ENCODE measurements around the gene CST4. TPM values are rescaled to one million over a fixed set of nuclear protein-coding genes. Genes with fewer than 3 reads are reported as not detected.
A peak's percentile ranks its signal among the peaks of the same experiment; 100 is the strongest.
"Not testable (repeated sequence)": the region's sequence is repeated elsewhere in the genome, so short reads cannot be mapped to it uniquely, and the experiment has no call there.

The CST4 gene, protein sequence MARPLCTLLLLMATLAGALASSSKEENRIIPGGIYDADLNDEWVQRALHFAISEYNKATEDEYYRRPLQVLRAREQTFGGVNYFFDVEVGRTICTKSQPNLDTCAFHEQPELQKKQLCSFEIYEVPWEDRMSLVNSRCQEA
- not detected for total RNA-seq

DNA sequence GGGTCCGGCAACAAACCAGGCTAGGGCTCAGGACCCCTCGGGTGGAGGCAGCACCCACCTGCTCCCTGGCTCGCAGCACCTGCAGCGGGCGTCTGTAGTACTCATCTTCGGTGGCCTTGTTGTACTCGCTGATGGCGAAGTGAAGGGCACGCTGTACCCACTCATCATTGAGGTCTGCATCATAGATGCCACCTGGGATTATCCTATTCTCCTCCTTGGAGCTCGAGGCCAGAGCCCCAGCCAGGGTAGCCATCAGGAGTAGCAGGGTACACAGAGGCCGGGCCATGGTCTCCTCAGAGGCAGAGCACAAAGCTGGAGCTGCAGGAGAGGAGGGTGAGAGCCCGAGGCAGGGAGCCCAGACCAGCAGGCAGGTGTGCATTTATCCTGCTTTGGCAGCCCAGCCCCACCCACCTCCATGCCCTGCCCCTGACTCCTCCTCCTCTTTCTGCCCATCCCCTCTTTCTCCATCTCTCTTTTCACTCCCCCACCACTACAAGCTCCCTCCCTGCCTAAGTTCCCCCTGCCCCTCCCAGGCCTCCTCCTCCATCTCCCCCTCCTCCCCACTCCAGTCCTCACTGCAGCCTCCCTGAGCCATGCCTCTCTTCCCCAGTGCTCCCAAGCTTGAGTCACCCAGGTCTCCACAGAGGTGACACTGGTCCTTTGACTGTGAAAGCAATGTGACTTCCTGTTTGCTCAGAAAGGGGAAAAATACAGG, at the start of gene CST4:
Gene CST4, minus strand, starts transcription at position 355 of the 715 bp plus-strand sequence. Its CDS starts 69 bp downstream, at position 286.
- H3K27ac Mint-ChIP-seq; H3K9me3 Mint-ChIP-seq; POLR2A ChIA-PET; H3K36me3 Mint-ChIP-seq (ENCODE audit: low read depth); CTCF ChIA-PET; DNase-seq; H3K4me3 Mint-ChIP-seq; H3K4me1 Mint-ChIP-seq; H3K27me3 Mint-ChIP-seq: not testable (repeated sequence)

DNA sequence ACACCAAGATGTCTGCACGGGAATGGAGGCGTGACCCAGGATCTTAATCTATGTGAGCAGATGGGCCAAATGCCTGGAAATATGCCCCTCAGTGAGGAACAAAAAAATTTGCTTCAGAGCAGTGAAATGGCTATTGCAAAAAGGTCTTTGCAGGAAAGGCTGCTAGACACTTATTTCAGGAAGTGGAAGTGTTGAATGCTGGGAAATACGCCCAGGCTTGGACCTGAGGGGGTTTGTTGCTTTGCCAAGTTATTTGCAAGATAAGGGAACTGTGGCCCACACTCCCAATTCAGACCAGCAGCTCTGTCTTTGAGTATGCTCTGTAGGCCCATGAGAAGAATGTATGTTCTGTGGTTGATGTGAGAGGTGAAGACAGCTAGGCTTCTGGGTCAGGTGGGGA, 46.6 kb upstream of the CST4 start:
- H3K36me3 Mint-ChIP-seq (ENCODE audit: low read depth); H3K27ac Mint-ChIP-seq; CTCF ChIA-PET; H3K4me1 Mint-ChIP-seq; H3K27me3 Mint-ChIP-seq; H3K4me3 Mint-ChIP-seq; POLR2A ChIA-PET; H3K9me3 Mint-ChIP-seq; DNase-seq: not testable (repeated sequence)

DNA sequence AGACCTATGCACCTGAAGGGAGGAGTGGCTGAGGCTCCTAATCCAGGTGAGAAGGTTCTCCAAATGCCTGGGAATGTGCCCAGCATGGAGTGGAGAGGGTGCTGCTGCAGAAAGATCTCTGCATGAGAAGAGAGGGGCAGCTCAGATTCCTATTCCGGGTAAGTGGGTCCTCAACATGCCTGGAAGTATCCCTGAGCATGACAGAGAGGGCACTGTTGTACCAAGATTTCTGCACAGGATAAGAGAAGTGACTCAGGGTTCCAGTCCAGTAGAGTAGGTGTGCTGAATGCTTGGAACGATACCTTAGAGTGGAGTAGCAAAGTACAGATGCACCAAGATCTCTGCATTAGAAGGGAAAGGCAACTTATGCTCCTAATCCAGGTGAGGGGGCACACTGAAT, 46.1 kb upstream of the CST4 start:
- DNase-seq; H3K4me3 Mint-ChIP-seq; H3K9me3 Mint-ChIP-seq; POLR2A ChIA-PET; H3K36me3 Mint-ChIP-seq (ENCODE audit: low read depth); H3K27me3 Mint-ChIP-seq; CTCF ChIA-PET; H3K4me1 Mint-ChIP-seq; H3K27ac Mint-ChIP-seq: not testable (repeated sequence)

DNA sequence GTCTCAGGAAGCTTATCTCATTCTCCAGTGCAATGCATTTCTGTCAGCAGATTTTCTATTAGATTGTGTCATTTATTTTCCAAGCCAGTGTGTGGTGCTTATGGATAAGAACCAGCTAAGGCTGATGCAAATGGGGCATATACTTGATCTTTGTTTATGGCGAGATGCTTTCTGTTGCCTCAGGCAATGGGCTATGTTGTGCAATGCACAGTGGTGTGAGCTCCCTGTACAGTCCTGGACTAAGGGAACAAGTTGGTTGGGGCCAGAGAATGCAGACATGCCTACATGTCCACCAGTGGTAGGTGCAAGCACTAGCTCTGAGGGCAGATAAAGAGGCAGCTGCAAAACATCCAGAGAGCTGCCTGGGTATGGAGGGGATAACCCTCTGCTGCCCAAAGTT, 45.6 kb upstream of the CST4 start:
- H3K4me3 Mint-ChIP-seq; DNase-seq; POLR2A ChIA-PET; CTCF ChIA-PET; H3K27me3 Mint-ChIP-seq; H3K36me3 Mint-ChIP-seq (ENCODE audit: low read depth); H3K4me1 Mint-ChIP-seq; H3K9me3 Mint-ChIP-seq; H3K27ac Mint-ChIP-seq: not testable (repeated sequence)

DNA sequence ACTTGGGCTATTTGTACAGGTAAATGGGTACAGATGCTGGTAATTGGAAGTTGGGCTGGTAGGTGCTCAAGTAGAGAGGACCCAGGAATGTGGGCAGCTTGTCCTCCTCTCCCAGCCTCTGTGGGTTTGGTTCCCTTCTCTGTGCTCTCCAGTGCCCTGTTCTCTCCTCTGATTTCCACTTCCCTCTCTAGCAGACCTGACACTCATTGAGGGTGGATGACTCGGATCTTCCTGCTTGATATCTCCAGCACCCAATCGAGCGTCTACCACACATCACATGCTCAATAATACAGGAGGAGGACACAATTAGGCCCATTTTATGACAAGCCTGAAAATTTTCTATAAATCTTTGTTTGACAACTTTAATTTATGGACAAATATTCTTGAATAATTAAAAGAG, 38.2 kb upstream of the CST4 start:
- Mint-ChIP-seq H3K4me3 (no peak overlapping the region), H3K36me3 (ENCODE audit: low read depth) (no peaks in the 10 kb centered on the region), H3K9me3 (no peaks in the 10 kb centered on the region), H3K27me3 (peaks cover 2% of the 10 kb centered on the region), H3K27ac (no peak overlapping the region), H3K4me1 (no peaks in the 10 kb centered on the region)
- DNase-seq: no peak
- ChIA-PET POLR2A (no interaction called here), CTCF (no interaction called here)

DNA sequence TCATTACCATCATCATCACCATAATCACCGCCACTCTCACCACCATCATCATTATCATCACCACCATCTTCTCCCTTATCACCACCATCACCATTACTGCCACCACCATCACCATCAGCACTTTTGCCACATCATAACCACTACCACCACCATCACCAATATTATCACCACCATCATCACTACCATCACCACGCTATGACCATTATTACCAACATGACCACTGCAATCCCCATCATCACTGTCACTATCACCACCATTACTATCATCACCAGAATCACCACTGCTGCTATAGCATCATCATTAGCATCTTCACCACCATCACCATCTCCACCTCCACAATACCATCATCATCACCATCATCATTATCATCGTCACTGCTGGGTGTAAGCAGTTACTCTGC, 36.3 kb upstream of the CST4 start:
- H3K4me3 Mint-ChIP-seq: no peak overlapping the region
- no peak overlapping the region for H3K27ac Mint-ChIP-seq
- CTCF ChIA-PET: no interaction called here
- POLR2A ChIA-PET: no interaction called here
- H3K9me3 Mint-ChIP-seq: no peaks in the 10 kb centered on the region
- H3K4me1 Mint-ChIP-seq: no peaks in the 10 kb centered on the region
- no peaks in the 10 kb centered on the region for H3K27me3 Mint-ChIP-seq
- no peaks in the 10 kb centered on the region for H3K36me3 Mint-ChIP-seq (ENCODE audit: low read depth)
- no peak for DNase-seq

DNA sequence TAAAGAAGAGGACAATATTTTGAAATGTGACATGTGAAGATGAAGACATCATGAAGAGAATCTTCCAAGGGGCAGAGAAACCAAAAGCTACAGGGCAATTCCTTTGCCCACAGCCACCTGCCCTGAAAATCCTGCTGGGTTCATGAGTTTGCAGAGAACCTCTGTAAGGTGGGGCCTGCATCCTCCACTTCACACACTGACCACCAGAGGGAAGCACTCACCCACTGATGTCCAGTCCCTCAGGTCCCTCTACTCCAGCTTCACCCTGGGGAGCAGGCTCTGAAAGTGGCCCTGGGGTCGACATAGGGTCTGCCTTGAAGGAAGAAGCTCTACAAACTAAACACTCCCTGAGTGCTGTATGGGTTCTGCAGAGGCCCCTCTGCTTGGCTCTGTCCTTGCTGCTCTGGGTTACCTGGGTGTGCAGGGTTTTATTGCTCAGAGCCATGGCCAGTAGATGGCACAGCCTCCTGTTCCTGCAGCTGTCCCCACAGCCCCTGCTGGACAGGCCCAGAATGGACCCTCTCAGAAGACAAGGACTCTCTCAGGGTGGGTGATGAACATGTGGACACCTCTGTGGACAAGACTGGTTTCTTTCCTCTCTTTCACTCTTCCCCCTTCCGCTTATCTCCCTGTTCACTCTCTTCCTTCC, 34.9 kb upstream of the CST4 start:
- H3K27ac Mint-ChIP-seq; H3K9me3 Mint-ChIP-seq; H3K36me3 Mint-ChIP-seq (ENCODE audit: low read depth); H3K4me3 Mint-ChIP-seq; H3K27me3 Mint-ChIP-seq; POLR2A ChIA-PET; H3K4me1 Mint-ChIP-seq: not testable (repeated sequence)
- CTCF ChIA-PET: interaction anchor here (1.1 kb wide), 1 partner anchor 22 kb away, joined by 3 read pairs; no protein-coding TSS in a partner anchor
- peak; percentile 39 for DNase-seq

DNA sequence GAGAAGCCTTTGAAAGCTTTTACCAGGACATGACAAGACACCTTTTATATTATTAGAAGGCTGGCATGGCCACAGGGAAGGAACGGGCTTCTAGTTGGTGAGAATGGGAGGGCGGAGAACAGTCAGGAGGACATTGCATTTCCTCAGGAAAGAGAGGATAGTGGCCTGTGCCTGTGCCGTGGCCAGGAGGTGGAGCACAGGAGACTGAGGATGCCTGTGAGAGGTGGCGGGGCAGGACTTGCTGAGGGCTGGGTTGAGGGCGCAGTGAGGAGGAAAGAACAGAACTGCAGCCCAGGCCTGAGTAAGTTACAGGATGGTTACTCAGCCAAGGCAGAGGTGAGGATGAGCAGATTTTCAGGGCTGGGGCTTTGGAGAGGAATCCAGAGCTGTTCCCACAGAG, 34.0 kb upstream of the CST4 start:
- H3K36me3 Mint-ChIP-seq (ENCODE audit: low read depth); POLR2A ChIA-PET; H3K27ac Mint-ChIP-seq; H3K4me1 Mint-ChIP-seq; H3K27me3 Mint-ChIP-seq; DNase-seq; H3K4me3 Mint-ChIP-seq; H3K9me3 Mint-ChIP-seq: not testable (repeated sequence)
- CTCF ChIA-PET: interaction anchor here (1.1 kb wide), 1 partner anchor 21 kb away, joined by 3 read pairs; no protein-coding TSS in a partner anchor

DNA sequence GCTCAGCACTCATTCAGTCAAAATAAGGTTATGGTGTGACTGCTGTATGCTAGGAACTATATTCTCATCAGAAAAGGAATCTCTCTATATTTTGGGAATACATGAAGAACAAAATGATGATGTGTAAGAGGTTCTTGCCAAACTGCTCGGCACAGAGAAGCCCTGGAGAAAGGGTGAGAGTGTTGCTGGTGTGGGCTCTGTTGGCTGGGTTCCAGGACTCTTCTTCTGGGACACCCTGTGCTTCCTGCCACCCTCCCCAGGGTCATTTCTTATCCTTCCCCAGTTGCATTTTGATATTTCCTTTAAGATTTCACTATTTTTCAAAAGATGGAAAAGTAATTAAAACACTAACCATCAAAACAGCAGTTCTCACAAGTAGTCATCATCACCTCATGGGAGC, 33.1 kb upstream of the CST4 start:
- POLR2A ChIA-PET: no interaction called here
- no peaks in the 10 kb centered on the region for H3K27me3 Mint-ChIP-seq
- no peaks in the 10 kb centered on the region for H3K36me3 Mint-ChIP-seq (ENCODE audit: low read depth)
- no peak overlapping the region for H3K4me3 Mint-ChIP-seq
- CTCF ChIA-PET: no interaction called here
- no peak for DNase-seq
- no peaks in the 10 kb centered on the region for H3K4me1 Mint-ChIP-seq
- H3K9me3 Mint-ChIP-seq: no peaks in the 10 kb centered on the region
- H3K27ac Mint-ChIP-seq: no peak overlapping the region

DNA sequence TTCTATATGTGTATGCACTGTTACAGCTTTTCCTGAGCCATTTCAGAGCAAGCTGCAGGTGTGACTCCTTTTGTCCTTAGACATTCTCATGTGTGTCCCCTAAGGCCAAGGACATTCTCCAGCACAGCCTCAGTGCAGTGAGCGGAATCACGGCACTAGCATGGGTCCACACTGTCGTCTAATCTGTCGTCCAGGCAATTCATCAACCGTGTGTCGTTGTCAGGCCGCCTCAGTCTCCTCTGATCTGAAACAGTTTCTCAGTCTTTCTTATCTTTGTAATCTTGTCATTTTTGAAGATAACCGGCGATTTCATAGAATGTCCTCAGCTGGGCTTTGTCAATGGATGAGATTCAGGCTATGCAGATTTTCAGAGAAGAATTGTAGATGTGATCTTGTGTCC, 30.5 kb upstream of the CST4 start:
- POLR2A ChIA-PET; H3K36me3 Mint-ChIP-seq (ENCODE audit: low read depth); H3K4me1 Mint-ChIP-seq; H3K4me3 Mint-ChIP-seq; H3K9me3 Mint-ChIP-seq; H3K27ac Mint-ChIP-seq; H3K27me3 Mint-ChIP-seq; DNase-seq; CTCF ChIA-PET: not testable (repeated sequence)

DNA sequence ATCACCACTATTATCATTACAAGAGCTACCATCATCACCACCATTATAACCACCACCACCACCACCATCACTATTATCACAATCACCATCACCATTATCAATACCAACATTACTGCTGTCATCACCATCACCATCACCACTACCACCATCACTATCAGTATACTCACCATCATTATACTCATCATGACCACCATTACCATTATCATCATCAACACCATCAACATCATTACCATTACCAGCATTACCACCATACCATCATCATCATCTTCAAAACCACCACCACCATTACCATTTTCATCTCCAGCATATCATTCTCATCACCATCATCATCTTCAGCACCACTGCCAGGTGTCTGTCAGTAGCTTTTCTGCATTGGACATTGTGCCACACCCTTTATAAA, 22.9 kb upstream of the CST4 start:
- DNase-seq; H3K9me3 Mint-ChIP-seq; H3K4me3 Mint-ChIP-seq; H3K36me3 Mint-ChIP-seq (ENCODE audit: low read depth); CTCF ChIA-PET; H3K4me1 Mint-ChIP-seq; H3K27ac Mint-ChIP-seq; POLR2A ChIA-PET; H3K27me3 Mint-ChIP-seq: not testable (repeated sequence)

DNA sequence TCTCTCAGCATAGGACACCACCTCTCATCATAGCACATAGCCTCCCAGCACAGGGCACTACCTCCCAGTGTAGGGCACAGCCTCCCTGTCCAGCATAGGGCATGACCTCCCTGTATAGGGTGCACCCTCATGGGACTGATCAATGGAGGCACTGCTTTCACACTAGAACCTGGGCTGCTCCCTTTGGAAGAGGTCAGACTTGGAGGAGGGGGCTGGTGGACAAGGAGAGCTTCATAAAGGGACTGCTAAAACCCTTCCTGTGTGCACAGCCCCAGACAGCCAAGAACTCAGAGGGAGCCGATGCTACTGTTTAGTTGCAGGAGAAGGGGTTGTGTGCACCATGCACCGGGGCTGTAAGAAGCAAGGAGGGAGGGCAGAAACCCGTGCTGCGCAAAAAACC, 21.9 kb upstream of the CST4 start:
- H3K4me3 Mint-ChIP-seq: no peak overlapping the region
- H3K36me3 Mint-ChIP-seq (ENCODE audit: low read depth): no peaks in the 10 kb centered on the region
- DNase-seq: no peak
- ChIA-PET CTCF (no interaction called here), POLR2A (no interaction called here)
- no peaks in the 10 kb centered on the region for H3K4me1 Mint-ChIP-seq
- H3K9me3 Mint-ChIP-seq: no peaks in the 10 kb centered on the region
- no peak overlapping the region for H3K27ac Mint-ChIP-seq
- H3K27me3 Mint-ChIP-seq: no peaks in the 10 kb centered on the region

DNA sequence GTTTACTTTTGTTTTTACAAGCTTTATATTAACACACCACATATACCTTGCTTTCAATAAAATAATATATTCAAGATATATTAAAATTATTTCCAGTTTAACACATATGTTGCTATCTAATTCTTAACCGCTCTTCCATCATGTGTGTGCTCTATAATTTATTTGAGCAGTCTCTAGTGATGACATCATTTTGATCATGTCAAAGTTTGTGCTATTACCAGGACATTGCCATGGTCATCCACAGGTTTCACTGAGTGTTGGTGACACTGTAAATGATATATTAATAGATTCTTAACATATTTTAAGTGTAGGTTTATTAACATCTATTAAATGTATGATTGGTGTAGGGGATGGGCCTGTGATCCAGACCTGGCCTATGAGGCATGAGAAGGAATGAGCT, 17.1 kb upstream of the CST4 start:
- POLR2A ChIA-PET: no interaction called here
- Mint-ChIP-seq H3K9me3 (no peaks in the 10 kb centered on the region), H3K36me3 (ENCODE audit: low read depth) (no peaks in the 10 kb centered on the region), H3K4me3 (no peak overlapping the region), H3K27ac (no peak overlapping the region), H3K27me3 (no peaks in the 10 kb centered on the region), H3K4me1 (no peaks in the 10 kb centered on the region)
- CTCF ChIA-PET: no interaction called here
- DNase-seq: no peak

DNA sequence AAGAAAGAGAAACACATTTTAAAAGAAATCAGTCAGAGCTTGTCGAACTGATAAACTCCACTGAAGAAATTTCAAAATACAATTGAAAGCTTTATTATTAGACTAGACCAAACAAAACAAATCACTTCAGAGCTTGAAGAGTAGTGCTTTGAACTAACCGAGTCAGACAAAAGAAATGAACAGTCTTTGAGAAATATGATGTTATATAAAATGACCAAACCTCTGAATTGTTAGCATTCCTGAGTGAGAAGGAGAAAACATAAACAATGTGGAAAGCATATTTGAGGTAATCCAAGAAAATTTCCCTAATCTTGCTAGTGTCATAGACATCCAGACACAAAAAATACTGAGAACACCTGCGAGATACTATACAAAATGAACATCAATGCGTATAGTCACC, 13.2 kb upstream of the CST4 start:
- H3K27me3 Mint-ChIP-seq: no peaks in the 10 kb centered on the region
- no peaks in the 10 kb centered on the region for H3K36me3 Mint-ChIP-seq (ENCODE audit: low read depth)
- H3K27ac Mint-ChIP-seq: no peak overlapping the region
- POLR2A ChIA-PET: no interaction called here
- no peaks in the 10 kb centered on the region for H3K9me3 Mint-ChIP-seq
- H3K4me3 Mint-ChIP-seq: no peak overlapping the region
- H3K4me1 Mint-ChIP-seq: no peaks in the 10 kb centered on the region
- CTCF ChIA-PET: interaction anchor here (1.0 kb wide), 1 partner anchor 22 kb away, joined by 3 read pairs; no protein-coding TSS in a partner anchor
- no peak for DNase-seq
